Measurements from ENCODE around the gene S1PR1. TPM values are rescaled to one million over a fixed set of nuclear protein-coding genes. Genes with fewer than 3 reads are reported as not detected.

The S1PR1 gene
- polyA plus RNA-seq, 3 donors from 2014 or later = 99.8 to 142 (median 126) TPM

- Mint-ChIP-seq H3K27ac (peak overlapping the region; percentile 87 to 99 (median 94)), H3K4me3 (peak overlapping the region; percentile 59 to 82 (median 78)), H3K9me3 (no peaks in the 10 kb centered on the region), H3K36me3 (no peaks in the 10 kb centered on the region), H3K27me3 (ENCODE audit: low read depth in 3 of 3) (peaks cover 0 to 1% (median 0%) of the 10 kb centered on the region in 3 donors), H3K4me1 (peaks cover 99 to 100% of the 10 kb centered on the region in 2 donors)
- peak; percentile 42 to 48 (median 43) for DNase-seq
These were observed 44.9 kb downstream of the S1PR1 start for GRCh38 chr1:101281751-101282150.

GRCh38 chr1:101282314-101283038, 45.7 kb downstream of the S1PR1 start:
- Mint-ChIP-seq H3K9me3 (no peaks in the 10 kb centered on the region), H3K4me1 (peaks cover 94 to 95% of the 10 kb centered on the region in 2 donors), H3K27ac (peak overlapping the region; percentile 87 to 99 (median 94)), H3K27me3 (ENCODE audit: low read depth in 3 of 3) (peaks cover 0 to 1% (median 0%) of the 10 kb centered on the region in 3 donors), H3K4me3 (peak overlapping the region; percentile 42 to 82 (median 78)), H3K36me3 (no peaks in the 10 kb centered on the region)
- DNase-seq = no peak

GRCh38 chr1:101283443-101283842, 46.6 kb downstream of the S1PR1 start:
- peak overlapping the region; percentile 68 to 82 (median 74) for H3K4me3 Mint-ChIP-seq
- peaks cover 92% of the 10 kb centered on the region in 2 donors for H3K4me1 Mint-ChIP-seq
- H3K27me3 Mint-ChIP-seq (ENCODE audit: low read depth in 3 of 3) = peaks cover 0 to 1% (median 0%) of the 10 kb centered on the region in 3 donors
- no peak for DNase-seq
- H3K36me3 Mint-ChIP-seq = no peaks in the 10 kb centered on the region
- H3K27ac Mint-ChIP-seq = peak overlapping the region; percentile 87 to 99 (median 94)
- no peaks in the 10 kb centered on the region for H3K9me3 Mint-ChIP-seq

- H3K4me3 Mint-ChIP-seq = peak overlapping the region; percentile 68 to 82 (median 74)
- peak overlapping the region; percentile 87 to 99 (median 94) for H3K27ac Mint-ChIP-seq
These were observed 47.2 kb downstream of the S1PR1 start for GRCh38 chr1:101284021-101284420.

GRCh38 chr1:101284622-101285218, 47.9 kb downstream of the S1PR1 start:
- H3K4me1 Mint-ChIP-seq = peaks cover 83 to 92% of the 10 kb centered on the region in 2 donors
- H3K4me3 Mint-ChIP-seq = peak overlapping the region; percentile 68 to 82 (median 74)
- peak in 2 of 3 donors; percentile 30 for DNase-seq
- peak overlapping the region; percentile 87 to 99 (median 94) for H3K27ac Mint-ChIP-seq
- no peaks in the 10 kb centered on the region for H3K9me3 Mint-ChIP-seq
- H3K27me3 Mint-ChIP-seq (ENCODE audit: low read depth in 3 of 3) = peaks cover 0 to 1% (median 0%) of the 10 kb centered on the region in 3 donors
- no peaks in the 10 kb centered on the region for H3K36me3 Mint-ChIP-seq

More at GRCh38 chr1:101284021-101284420, 47.2 kb downstream of the S1PR1 start:
- H3K36me3 Mint-ChIP-seq = no peaks in the 10 kb centered on the region
- peaks cover 90 to 92% of the 10 kb centered on the region in 2 donors for H3K4me1 Mint-ChIP-seq
- DNase-seq = peak; percentile 64 to 70 (median 66)
- no peaks in the 10 kb centered on the region for H3K9me3 Mint-ChIP-seq
- H3K27me3 Mint-ChIP-seq (ENCODE audit: low read depth in 3 of 3) = peaks cover 0 to 1% (median 0%) of the 10 kb centered on the region in 3 donors

- peak overlapping the region; percentile 87 to 99 (median 94) for H3K27ac Mint-ChIP-seq
- H3K27me3 Mint-ChIP-seq (ENCODE audit: low read depth in 3 of 3) = peaks cover 0 to 1% (median 0%) of the 10 kb centered on the region in 3 donors
- H3K4me1 Mint-ChIP-seq = peaks cover 77 to 86% of the 10 kb centered on the region in 2 donors
- H3K9me3 Mint-ChIP-seq = no peaks in the 10 kb centered on the region
- H3K4me3 Mint-ChIP-seq = peak overlapping the region in 4 of 5 donors; percentile 27 to 71 (median 42)
- H3K36me3 Mint-ChIP-seq = no peaks in the 10 kb centered on the region
- no peak for DNase-seq
These were observed 49.2 kb downstream of the S1PR1 start for GRCh38 chr1:101285922-101286570.

GRCh38 chr1:101288491-101288944, 51.7 kb downstream of the S1PR1 start:
- no peaks in the 10 kb centered on the region for H3K36me3 Mint-ChIP-seq
- DNase-seq = peak; percentile 64 to 75 (median 72)
- peak overlapping the region in 2 of 5 donors; percentile 9 to 24 for H3K4me3 Mint-ChIP-seq

GRCh38 chr1:101290119-101290921, 53.5 kb downstream of the S1PR1 start:
- H3K27ac Mint-ChIP-seq = peak overlapping the region in 3 of 6 donors; percentile 18 to 77 (median 71)
- H3K4me1 Mint-ChIP-seq = peaks cover 60 to 75% of the 10 kb centered on the region in 2 donors
- H3K36me3 Mint-ChIP-seq = no peaks in the 10 kb centered on the region
- peaks cover 0 to 1% (median 0%) of the 10 kb centered on the region in 3 donors for H3K27me3 Mint-ChIP-seq (ENCODE audit: low read depth in 3 of 3)
- H3K9me3 Mint-ChIP-seq = no peaks in the 10 kb centered on the region
- DNase-seq = no peak
- no peak overlapping the region for H3K4me3 Mint-ChIP-seq

More at GRCh38 chr1:101288491-101288944, 51.7 kb downstream of the S1PR1 start:
- peak overlapping the region in 3 of 6 donors; percentile 61 to 71 (median 68) for H3K27ac Mint-ChIP-seq
- H3K9me3 Mint-ChIP-seq = no peaks in the 10 kb centered on the region
- H3K4me1 Mint-ChIP-seq = peaks cover 70 to 81% of the 10 kb centered on the region in 2 donors
- H3K27me3 Mint-ChIP-seq (ENCODE audit: low read depth in 3 of 3) = peaks cover 0 to 1% (median 0%) of the 10 kb centered on the region in 3 donors

Other genes starting within 250 kb of the S1PR1 start
- gene DPH5, start 211.2 kb upstream of the S1PR1 start, polyA plus RNA-seq = 10 to 100 TPM; 30.2 to 32.8 (median 32.0) TPM